Suppressor macrophage treated with lipopolysaccharide for 4 hours (primary cell): ENCODE results near the gene OXCT1.
A peak's percentile ranks its signal among the peaks of the same experiment; 100 is the strongest.
"Not testable (repeated sequence)": the region's sequence is repeated elsewhere in the genome, so short reads cannot be mapped to it uniquely, and the experiment has no call there.

ENCODE experiments used
- DNase-seq: peaks from one replicate; pipeline ENCODE4 v3.0.0-alpha.2; 2020

The OXCT1 gene

DNA sequence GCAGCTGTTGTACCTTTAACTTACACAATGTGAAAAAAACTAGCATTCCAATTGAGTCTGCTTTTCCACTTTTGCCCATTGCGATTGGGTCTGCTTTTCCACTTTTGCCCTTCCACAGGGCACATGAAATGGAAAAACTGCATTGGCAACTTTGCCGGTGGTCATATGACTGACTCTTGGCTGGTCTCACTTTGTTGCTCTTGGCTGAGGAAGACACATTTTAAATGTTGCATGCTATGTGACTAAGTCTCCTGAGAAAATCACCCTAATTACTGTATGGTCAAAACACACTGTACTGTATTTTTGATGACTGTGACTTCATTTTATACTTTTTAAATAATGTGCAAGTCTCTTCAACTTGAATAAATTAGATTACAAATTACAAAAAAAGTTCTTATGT is 1.6 kb upstream of the OXCT1 start:
- no peak for DNase-seq

DNA sequence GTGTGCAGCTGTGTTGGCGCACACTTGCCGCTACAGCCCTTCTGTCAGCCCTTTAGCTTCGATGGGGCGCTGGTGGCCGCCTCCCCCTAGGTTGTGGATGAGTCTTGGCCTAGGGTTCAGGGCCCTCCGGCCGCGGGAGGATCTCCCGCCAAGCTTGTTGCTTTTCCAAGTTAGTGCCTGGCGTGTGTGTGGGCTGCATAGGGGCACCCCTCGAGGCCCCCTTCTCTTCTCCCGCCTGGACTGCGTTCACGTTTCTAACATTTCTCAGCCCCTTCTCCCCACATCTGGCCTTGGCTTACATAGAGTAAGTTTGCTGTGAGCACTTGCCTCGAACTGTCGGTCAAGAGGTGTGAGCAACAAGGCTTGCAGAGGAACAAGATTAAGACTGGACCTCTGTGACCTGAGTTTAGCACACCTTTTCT is 413 bp upstream of the OXCT1 start:
- DNase-seq = no peak

DNA sequence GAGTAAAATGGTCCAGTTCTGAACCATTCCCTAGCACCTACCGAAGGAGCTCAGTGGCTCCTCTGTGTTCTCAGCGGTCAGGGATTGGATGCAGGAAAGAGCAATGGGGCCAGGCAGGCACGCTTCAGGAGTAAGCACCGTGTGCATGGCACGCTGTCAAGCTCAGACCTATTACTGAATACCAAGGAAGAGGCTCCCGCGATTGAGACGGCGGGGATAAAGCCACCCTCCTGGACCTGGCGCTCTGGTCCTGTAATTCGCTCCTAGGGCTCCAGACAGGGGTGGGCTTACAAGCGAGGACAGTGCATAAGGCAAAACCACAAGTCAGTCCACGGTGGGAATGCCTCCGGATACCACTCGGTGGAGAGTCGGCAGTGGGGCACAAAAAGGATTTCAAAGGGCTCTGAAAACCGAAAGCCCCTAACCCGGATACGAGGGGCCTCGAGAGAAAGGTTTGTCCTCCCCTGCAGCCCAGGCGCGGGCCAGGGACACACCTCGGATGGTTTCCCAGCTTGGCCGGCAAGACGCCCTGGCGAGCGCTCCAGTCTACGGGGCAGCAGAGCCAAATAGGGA is 988 bp downstream of the OXCT1 start:
- no peak for DNase-seq

DNA sequence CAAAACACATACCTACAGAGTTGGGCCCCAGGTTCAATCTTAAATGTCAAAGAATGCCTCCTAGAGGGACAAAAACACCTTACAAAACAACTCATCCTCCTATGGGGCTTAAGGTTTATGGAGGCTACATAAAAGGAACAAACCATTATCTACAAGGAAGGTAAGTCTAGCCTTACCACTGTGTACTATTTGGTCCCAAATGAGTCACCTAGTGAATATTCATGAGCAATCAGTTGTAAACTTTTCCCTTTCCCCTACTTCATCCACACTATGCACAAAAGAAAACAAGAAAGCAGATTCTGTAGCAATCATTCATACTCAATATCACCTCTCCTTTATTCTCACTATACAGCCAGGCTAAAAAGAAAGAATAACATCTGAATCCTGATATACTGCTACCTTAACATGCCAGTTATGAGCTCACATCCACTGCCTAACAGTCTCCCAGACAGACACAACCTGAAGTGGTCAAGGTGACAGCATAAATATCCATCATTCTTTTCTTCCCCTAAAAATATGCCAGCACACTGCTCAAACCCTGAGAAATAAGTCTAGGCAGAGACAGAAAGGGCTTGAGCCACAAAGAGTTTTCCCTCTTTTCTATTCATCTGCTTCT is 6.2 kb downstream of the OXCT1 start:
- no peak for DNase-seq

DNA sequence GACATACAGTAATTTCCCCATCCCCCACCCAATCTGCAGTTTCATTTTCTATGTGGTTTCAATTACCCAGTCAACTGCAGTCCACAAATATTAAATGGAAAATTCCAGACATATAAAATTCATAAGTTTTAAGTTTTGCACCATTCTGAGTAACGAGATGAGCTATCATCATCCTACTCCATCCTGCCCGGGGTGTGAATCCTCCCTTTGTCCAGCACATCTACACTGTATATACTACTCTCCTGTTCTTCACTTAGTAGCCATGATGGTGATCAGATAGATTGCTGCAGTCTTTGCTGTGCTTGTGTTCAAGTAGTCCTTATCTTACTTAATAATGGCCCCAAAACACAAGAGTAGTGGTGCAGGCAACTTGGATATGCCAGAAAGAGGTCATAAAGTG is 11.3 kb downstream of the OXCT1 start:
- DNase-seq = no peak

DNA sequence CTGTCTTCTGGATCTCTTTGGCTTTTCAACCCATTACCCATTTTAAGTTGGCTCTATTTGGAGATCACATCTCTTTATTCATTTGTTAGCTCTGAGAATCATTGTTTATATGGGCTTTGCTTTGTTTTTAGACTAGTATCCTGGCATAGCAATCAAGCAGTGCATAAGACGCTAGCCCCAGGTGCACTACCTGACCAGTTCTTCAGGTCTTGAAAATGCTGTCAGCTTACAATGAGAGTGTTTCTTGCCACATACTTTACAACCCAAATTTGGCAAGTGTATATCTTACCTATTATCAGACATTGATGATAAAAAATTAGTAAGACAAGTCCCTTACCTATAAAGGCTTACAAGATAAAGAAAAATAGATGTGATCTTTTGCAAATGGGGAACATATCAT is 12.2 kb downstream of the OXCT1 start:
- DNase-seq = no peak

DNA sequence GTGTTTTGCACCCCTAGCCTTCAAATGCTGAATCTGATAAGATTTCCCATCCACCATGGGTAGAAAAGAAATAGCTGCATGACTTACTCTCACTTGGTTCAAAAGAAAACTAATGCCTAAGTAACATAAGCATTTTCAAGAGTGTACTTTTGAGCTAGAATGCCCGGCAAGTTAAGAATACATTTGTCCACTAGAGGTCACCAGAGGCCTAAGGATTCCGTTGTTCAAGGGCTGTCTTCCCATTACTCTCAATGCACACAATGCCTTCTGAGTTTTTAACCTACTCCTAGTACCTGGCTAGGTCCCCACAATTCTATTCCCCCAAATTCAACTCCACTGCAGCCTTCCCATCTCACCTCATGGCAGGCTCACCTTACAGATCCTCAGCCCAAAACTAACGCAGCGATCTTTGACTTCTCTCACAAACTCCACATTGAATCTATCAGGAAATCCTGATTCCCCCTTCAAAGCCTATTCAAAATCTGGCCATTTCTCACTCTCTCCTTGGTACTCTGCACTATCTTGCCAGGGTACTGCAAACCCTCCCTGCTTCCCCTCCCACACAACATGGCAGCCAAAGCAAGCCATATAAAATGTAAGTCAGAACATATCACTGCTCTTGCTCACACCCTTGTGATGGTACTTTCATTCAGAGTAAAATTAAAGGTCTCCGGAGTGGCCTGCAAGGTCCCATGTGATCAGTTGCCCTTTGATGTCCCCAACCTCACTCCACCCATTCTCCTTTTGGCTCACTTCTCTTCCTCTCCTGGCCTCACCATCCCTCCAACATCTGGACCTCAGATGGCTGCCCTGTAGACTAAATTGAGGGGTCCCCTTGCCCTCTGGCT is 13.4 kb downstream of the OXCT1 start:
- peak; percentile 85 for DNase-seq

DNA sequence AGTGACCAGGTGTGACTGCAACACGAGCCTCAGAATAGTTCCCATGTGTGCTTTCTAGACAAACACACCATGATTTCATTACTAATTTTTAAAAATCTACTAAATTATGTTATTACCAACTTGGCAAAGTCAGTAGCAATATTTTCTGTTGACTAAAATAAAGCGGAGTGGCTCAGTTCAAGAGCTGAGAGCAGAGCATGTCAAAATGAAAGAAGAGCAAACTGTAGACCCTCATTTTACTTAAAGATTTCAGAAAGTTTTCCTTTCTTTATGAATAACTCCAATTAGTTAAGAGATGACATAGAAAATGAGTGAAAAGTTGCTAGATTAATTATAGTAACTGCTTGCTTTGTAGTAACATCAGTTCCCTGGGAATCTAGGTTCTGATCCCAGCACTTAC is 17.9 kb downstream of the OXCT1 start:
- DNase-seq = no peak

DNA sequence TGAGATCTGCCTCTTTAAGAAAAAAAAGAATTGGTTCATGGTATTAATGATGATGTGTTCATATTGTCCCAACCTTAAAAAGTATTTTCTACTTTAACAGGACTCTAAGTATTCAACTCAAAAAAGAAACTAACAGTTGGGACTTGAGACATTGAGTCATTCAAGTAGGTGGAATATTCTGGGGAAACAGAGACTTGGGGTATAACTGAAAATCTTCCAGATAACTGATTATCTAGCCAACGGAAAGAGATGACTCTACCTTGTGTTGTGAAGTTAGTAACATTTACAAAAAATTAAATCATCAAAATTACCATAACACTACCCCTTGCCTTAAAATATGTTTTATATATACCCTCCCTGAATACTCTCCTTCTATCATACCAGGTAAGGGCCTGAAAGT is 19.1 kb downstream of the OXCT1 start:
- DNase-seq = no peak

DNA sequence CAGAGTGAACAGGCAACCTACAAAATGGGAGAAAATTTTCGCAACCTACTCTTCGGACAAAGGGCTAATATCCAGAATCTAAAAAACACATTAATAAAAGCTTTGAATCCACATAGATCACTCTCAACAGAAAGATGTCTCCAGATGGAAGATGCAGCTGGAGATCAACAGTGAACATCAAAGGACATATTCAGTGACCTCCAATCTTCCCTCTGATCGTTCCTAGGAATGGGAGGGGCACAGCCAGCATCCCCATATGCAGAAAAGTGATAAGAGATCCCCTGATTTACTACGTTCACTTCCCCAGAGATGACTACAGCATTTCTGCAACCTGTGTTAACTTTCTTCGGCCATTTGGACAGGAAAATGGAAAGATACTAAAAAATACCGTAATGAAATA is 21.2 kb downstream of the OXCT1 start:
- DNase-seq = no peak

DNA sequence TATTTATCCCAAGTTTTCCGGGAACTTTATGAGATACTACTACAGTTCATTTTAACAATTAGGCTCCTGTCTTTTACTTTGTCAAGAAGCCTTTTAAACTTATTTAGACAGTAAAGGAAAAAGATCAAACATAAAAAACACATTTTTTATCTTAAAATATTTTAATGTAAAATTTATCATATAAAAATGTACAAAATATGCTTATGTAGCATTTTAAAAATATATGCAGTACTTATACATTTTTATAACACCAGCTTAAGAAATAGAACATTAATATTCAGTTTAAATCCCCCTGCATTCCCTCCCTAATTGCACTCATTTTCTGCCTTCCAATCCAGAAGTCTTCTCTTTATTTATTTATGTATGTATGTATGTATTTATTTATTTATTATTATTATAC is 24.5 kb downstream of the OXCT1 start:
- not testable (repeated sequence) for DNase-seq

DNA sequence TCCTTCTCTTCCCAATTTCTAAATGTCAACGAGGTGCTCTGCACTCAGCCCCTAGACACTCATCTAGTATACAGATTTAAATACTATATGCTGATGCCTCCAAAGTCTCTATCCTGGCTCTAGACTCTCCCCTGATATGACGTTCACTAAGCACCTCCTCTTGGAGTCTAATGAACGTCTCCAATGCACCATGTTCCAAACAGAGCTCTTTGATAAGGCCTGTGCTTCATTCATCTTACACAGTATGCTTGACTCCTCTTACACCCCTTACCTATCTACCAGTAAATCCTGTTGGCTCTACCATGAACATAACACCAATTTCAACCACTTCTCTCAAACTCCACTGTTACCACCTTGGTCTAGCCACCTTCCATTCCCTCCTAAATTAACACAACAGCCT is 25.7 kb downstream of the OXCT1 start:
- DNase-seq = no peak

DNA sequence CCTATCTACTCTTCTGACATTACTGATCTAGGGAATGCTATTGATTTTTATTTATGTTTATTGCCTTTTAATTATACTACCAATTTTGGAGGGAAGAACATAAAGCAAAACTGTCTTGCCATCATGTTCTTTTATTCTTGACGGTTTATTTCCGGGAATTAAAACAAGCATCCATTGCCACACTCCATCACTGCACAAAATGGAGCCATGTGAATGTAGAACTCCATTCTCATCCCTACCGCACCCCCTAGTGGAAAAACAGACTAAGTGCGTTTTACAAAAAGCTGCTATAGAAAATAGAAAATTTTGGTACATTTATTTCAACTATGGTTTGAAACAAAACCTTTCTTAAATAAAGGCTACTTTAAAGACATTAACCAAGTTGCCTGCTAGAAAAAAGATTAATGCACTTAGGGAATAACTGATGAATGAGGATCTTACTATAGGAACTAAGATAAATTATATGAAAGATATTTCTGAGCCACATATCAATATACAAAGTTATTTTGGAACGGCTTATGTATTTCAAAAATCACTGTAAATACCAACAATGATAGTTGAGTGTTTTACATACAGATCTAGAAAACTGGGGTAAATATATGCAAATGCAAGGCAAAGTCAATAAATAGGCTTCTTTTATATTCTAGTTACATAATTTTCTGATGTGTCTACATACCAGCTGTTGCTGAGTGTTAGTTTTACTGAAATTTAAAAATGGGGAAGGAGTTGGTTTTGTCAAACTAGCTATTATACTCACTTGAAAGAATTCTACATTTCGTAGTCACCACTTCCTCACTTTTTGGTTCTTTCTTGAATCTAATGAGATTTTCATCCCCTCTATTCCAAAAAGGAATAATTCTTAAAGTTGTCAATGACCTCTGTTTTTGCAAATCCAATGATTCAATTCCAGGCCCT is 26.5 kb downstream of the OXCT1 start:
- DNase-seq = peak; percentile 64

DNA sequence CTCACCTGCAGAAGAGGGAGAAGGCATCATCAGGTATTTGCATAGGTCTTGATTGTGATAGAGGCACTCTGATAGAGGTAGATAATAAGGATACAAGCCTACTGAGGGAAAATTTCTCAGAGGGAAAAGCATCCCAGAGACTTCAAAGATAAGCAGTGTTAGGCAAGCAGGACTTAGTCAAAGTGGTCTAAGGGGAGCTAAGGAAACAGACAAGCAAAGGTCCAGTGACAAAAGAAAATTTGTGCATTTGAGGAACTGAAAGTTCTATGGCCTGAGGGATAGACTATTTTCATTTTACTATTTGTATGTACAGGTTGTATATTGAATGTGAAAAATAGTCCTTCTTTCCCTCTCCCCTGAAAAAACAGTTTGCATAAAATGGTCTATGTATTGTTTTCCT is 27.4 kb downstream of the OXCT1 start:
- no peak for DNase-seq

DNA sequence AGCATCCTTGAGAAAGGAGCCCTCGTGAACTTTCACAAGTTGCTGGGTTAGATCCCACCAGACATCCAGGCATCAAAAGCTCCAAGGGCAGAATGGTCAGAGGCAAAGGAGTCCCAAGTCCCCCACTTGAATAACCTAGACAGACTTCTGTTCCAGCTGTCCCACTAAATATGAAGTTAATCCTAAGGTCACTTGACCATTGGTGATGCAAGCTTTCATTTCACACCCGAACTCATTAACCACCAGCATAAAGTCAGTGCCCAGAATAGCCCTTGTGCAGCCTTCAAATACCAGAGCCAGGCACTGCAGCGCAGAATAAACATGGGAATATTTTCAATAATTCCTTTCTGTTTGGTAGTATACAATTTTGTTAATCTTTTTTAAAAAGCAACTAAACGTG is 28.9 kb downstream of the OXCT1 start:
- DNase-seq = no peak

DNA sequence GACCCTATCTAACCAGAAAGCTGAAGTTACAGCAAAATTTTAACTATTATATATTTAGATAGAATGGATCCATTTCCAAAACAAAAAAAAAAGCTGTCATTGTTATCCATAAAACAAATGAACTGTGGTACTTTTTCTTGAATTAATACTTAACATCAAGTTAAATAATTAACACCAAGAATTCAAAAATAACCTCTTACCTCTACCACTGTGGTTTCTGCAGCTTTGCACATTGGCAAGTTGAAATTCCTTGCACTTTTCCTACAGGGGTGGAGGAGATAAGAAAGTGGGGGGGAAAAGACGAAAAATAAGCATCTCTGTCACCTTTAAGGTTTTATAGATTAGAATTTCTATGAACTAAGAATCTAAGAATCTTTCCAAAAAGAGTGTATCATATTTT is 30.0 kb downstream of the OXCT1 start:
- DNase-seq = no peak

DNA sequence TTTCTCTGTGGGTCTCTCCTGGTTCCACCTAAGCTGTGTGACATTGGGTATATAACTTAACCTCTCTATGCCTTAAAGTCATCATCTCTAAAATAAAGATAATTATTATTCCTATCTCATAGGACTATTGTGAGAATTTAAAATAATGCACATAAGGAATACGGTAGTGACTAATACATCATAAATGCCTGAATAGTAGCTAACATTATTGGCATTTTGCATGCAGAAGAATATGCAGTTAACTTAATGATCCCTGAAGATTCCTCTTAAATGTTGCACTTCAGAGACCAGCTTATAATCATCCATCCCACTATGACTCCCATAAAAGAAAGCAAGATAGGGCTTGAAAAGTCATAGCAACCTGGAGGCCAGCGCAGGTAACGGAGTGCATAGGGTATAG is 32.4 kb downstream of the OXCT1 start:
- DNase-seq = no peak

DNA sequence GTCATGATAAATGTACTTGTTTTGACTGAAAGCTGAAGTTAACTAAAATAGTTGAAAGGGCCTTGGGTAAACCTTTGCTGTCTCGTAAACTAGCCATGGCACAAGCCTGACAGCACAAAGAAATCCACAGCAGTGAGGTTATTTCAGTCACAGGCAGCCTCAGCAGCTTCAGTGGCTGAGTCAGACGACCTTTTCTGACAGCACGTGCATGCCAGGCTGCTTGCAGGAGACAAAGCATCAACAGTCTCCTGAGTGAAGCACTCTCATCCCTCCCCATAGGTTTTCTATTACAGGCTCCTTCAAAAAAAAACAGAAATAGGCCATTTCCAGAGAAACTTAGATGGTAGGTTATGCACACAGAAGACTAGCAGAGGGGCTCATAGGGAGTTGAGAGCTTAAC is 34.6 kb downstream of the OXCT1 start:
- no peak for DNase-seq

DNA sequence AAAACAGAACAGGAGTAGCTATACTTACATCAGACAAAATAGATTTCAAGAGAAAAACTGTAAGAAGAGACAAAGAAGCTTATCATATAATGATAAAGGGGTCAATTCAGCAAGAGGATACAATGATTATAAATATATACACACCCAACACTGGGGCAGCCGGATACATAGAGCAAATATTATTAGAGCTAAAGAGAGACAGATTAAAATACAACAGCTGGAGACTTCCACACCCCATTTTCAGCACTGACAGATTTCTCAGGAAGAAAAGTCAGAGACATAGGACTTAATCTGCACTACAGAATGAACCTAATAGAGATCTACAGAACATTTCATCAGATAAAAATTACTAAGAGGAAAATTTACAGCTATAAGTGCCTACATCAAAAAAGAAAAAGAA is 35.7 kb downstream of the OXCT1 start:
- DNase-seq = no peak

DNA sequence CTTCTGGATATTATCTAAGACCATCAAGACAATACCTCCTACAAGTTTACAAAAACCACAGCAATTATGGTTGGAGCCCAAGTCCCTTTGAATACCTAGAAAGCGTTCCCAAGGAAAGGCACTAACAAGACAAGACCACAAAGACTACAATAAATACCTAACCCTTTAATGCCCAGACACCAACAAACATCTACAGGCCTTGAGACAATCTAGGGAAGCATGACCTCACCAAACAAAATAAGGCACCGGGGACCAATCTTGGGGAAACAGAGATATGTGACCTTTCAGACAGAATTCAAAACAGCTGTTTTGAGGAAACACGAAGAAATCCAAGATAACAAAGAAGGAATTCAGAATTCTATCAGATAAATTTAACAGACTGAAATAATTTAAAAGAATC is 37.8 kb downstream of the OXCT1 start:
- no peak for DNase-seq

DNA sequence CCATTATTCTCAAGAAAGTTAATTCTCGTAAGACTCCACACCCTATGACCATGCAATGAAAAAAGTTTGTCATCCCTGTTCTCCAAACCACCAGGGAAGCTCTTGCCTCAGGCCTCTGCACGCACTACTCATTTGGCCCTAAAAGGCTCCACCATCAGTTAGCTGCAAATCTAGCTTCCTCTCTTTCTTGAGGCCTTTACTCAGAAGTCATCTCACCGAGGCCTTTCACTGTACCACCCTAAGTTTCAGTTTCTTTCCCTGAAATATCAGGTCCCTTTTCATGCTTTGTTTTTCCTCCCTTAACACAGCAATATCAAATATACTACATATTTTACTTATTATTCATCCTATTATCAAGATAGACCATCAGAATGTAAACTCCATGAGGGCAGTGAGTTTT is 39.1 kb downstream of the OXCT1 start:
- no peak for DNase-seq

DNA sequence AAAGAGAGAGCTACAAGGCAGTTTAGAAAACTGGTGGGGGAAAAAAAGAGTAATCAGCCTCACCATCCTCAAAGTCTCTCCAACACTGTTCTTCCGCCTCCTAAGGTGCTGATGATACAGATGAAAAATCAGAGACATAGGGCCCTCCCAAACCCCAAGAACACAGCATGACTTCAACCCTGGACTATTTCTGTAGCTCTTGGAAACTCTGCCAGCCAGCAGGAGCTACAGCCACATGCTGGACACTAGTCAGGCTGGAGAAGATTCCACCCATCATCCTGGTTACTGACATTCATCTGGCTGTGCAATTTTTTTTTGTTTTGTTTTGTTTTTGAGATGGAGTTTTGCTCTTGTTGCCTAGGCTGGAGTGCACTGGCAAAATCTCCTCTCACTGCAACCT is 42.4 kb downstream of the OXCT1 start:
- no peak for DNase-seq

DNA sequence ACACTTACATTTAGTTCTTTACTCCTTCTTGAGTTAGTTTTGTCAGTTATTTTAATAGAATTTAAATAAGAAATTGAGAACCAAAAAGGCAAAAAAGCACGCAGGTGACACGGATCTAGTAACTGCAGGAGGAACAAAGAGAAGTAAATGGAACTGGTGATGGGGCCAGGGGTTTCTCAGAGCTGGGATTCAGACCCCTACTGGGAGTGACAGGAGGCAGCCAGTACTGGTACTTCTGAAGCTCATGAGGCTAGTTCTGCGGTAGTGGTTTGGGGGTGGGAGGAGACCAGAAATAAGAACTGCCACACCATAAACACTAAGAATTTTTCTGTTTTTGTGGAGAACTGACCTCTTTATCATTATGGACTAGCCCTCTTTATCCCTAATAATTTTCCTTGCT is 48.2 kb downstream of the OXCT1 start:
- DNase-seq = no peak
